Omental fat pad (tissue), 4 donors: Measurements from ENCODE around the gene YIPF1. TPM values are rescaled to one million over a fixed set of nuclear protein-coding genes. Genes with fewer than 3 reads are reported as not detected.

ENCODE experiments used
- ATAC-seq: fragments of 150-250 bp; one replicate; pipeline ENCODE4 v1.9.1; 2016; ENCODE audit warnings: mild to moderate bottlenecking, moderate library complexity; ENCODE audit not compliant: low FRiP score
- DNase-seq: peaks from one replicate; pipeline ENCODE4 v3.0.0-alpha.2; 2019; ENCODE audit warnings: low spot score
- total RNA-seq, 4 donors: library from RNA; depleted of rRNA; stranded (reverse); fragments of >200 nt; gene quantifications; one replicate each; pipeline ENCODE4 v1.1.0, GENCODE V29; 2016
- TF ChIP-seq, protein P1 (sequence below), 3 donors: fragments of 450-650 bp; IDR thresholded peaks; one replicate each; pipeline ENCODE4 v1.5.1; 2016 to 2017; ENCODE audit warnings: antibody characterized with exemption in 3 of 3, mild to moderate bottlenecking in 3 of 3, moderate library complexity in 2 of 3

Gene YIPF1
- total RNA-seq, 4 donors from 2014 or later = 14.8 to 29.4 (median 21.0) TPM

DNA sequence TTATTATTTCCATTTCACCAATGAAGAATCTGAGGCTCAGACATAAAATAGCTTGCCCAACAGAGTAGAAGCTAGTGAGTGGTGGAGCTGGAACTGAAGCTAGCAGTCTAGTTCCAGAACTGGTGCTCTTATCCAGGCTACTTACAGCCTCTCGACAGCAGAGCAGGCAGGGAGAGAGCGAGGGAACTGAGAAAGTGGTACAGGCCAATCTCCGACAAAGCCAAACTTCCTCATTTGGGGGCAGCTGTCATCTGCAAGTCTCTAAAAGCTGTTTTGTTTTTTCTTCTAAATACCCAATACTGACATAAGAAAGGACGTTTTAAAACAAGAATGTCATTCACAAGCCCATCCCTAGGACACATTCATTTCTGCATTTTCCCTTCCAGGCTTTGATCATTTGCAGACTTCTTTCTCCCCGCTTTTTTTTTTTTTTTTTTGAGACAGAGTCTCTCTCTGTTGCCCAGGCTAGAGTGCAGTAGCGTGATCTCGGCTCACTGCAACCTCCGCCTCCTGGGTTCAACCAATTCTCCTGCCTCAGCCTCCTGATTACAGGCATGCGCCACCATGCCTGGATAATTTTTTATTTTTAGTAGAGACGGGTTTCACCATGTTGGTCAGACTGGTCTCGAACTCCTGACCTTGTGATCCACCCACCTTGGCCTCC is 20.0 kb downstream of the YIPF1 start:
- TF ChIP-seq, protein P1, sequence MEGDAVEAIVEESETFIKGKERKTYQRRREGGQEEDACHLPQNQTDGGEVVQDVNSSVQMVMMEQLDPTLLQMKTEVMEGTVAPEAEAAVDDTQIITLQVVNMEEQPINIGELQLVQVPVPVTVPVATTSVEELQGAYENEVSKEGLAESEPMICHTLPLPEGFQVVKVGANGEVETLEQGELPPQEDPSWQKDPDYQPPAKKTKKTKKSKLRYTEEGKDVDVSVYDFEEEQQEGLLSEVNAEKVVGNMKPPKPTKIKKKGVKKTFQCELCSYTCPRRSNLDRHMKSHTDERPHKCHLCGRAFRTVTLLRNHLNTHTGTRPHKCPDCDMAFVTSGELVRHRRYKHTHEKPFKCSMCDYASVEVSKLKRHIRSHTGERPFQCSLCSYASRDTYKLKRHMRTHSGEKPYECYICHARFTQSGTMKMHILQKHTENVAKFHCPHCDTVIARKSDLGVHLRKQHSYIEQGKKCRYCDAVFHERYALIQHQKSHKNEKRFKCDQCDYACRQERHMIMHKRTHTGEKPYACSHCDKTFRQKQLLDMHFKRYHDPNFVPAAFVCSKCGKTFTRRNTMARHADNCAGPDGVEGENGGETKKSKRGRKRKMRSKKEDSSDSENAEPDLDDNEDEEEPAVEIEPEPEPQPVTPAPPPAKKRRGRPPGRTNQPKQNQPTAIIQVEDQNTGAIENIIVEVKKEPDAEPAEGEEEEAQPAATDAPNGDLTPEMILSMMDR (IDR thresholded peaks at IDR 0.05) = no peak
- ATAC-seq = no peak

DNA sequence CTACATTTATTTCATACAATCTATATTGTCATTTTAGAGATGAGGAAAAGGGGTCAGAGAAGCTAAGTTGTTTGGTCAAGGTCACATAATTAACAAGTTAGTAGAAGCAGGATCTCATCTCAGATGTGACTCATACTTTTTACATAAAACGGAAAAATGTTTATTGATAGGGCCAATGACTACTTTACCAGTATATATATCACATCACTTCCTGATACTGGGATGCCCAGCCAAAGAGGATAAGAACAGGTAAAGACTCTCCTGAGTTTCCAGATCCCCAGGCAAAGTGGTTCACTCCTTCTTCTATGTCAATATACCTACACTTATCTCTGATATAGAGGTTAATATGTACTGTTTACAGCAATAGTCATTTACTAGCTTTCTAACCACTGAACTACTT is 21.0 kb downstream of the YIPF1 start:
- TF ChIP-seq, protein P1 (IDR thresholded peaks at IDR 0.05) = no peak
- DNase-seq (no peak), ATAC-seq (no peak)

More for the DNA sequence above, 20.0 kb downstream of the YIPF1 start:
- no peak for DNase-seq

DNA sequence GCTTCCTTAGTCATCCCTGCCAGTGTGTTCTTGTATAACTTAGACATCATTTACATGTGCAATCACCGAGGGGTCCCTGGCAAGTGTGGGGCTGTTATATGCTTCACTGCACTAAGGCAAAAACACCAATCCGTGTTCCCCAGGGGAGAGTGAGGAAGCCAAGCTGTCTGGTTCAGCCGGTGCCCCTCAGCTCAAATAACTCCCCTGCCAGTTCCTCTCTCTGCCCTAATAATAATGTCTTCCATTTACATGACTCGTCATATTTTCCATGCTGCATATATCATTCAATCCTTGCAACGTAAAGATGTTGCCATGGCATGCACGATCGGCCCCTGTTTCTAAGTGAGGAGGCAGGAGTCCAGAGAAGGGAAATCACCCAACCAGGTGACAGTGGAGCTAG is 27.1 kb downstream of the YIPF1 start:
- ATAC-seq = no peak
- no peak for DNase-seq
- TF ChIP-seq, protein P1 (IDR thresholded peaks at IDR 0.05) = no peak

DNA sequence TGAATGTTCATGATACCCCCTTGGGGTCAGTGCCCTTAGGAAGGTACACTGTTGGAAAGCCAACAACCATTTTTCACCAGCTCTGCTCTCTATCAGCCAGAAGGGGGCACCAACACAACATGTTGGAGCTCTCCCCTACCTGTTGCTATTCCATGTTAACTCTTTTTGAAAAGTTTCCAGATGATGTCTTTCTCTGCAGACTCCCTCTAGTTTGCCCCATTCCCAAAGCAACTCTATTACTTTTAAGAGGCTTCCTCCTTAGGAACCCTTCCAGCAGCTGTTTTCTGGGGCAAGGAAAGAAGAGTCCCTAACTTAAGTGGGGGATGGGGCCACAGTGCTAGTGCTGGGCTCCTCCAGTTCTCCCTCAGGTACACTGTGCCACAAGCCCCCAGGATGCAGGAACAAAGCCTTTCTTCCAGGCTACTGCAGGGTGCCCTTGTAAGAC is 28.6 kb downstream of the YIPF1 start:
- TF ChIP-seq, protein P1 (IDR thresholded peaks at IDR 0.05) = no peak
- ATAC-seq (no peak), DNase-seq (no peak)

DNA sequence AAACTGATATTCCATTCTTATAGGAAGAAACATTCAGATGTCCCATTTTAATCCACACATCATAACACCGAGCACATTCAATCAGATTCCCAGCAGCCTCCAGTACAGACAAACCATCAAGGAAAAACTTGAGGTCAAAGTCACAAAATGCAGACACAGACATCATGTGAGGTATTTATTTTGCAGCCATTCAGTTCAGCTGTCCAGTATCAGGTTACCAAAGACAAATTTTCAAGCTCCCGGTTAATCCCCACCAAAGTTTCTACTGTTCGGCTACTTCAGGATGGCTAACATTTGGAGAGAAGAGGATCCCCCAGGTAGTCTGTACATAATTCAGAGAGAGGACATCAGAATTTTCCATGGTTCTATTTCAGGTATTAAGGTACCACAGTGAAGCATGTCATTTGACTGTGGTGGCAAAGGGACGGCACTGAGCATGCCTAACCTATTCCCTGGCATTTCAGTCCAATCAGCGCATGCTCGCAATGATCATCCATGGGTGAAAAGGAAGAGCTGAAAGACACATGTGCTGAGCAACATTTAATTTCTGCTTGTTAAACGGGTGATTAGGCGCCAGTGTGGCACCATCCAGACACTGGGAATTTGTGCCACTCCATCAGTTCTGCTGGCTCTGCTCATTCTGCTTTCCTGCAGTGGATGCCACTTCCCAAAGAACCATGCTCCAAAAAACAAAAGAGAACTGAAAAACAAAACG is 37.9 kb downstream of the YIPF1 start:
- no peak for ATAC-seq
- TF ChIP-seq, protein P1 (IDR thresholded peaks at IDR 0.05) = no peak
- DNase-seq = no peak

DNA sequence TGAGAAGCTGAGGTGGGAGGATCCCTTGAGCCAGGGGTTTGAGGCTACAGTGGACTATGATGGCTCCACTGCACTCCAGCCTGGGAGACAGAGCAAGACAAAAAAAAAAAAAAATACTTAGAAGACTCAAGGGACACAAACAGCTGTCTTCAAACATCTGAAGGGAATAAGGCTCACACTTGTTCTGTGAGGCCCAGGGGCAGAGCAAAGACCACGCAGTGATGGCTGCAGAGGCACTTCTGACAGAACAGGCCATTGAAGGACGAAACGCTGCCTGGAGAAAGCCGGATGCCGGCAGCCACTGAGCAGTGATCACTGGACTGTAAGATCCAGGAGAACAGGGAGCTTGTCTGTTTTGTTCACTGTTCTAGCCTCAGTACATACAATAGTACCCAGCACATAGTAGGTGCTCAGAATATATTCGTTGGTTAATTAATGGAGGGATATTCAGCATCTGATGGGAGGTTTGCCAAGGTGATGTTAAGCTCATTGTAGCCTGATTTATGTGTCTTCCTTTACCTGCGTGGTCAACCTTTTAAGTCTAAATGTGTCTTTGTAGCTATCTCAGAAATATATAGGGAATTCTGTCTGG is 39.4 kb downstream of the YIPF1 start:
- ATAC-seq = no peak

More for the DNA sequence above, 39.4 kb downstream of the YIPF1 start:
- DNase-seq = no peak
- TF ChIP-seq, protein P1 (IDR thresholded peaks at IDR 0.05) = no peak
